Endothelial cell (in vitro differentiated cells): ENCODE measurements around the gene IPP. TPM values are rescaled to one million over a fixed set of nuclear protein-coding genes. Genes with fewer than 3 reads are reported as not detected.

Experiments
- DNase-seq: peaks from one replicate; pipeline ENCODE4 v3.0.0; 2021; ENCODE audit warnings: low spot score
- H3K27ac Mint-ChIP-seq: one replicate; pipeline ENCODE4 v1.8.0; 2021; ENCODE audit warnings: mixed read lengths, inconsistent platforms; ENCODE audit not compliant: unreplicated experiment
- H3K27me3 Mint-ChIP-seq: one replicate; pipeline ENCODE4 v1.8.0; 2021; ENCODE audit warnings: mild to moderate bottlenecking, moderate library complexity, mixed read lengths, inconsistent platforms; ENCODE audit not compliant: unreplicated experiment
- H3K36me3 Mint-ChIP-seq: one replicate; pipeline ENCODE4 v1.8.0; 2021; ENCODE audit warnings: mild to moderate bottlenecking, low read depth, mixed read lengths, inconsistent platforms; ENCODE audit not compliant: unreplicated experiment
- H3K4me1 Mint-ChIP-seq: one replicate; pipeline ENCODE4 v1.8.0; 2021; ENCODE audit warnings: mild to moderate bottlenecking, mixed read lengths, inconsistent platforms; ENCODE audit not compliant: unreplicated experiment
- H3K4me3 Mint-ChIP-seq: one replicate; pipeline ENCODE4 v1.8.0; 2021; ENCODE audit warnings: mild to moderate bottlenecking, mixed read lengths, inconsistent platforms; ENCODE audit not compliant: unreplicated experiment
- H3K9me3 Mint-ChIP-seq: one replicate; pipeline ENCODE4 v1.8.0; 2021; ENCODE audit warnings: mixed read lengths, inconsistent platforms; ENCODE audit not compliant: unreplicated experiment
- CTCF ChIP-seq: fragments of 200-600 bp; sonication (generic); IDR thresholded peaks from one replicate; pipeline ENCODE4 v1.5.0; 2021; ENCODE audit warnings: antibody characterized with exemption; ENCODE audit not compliant: unreplicated experiment
- long read RNA-seq: library from polyadenylated mRNA; unstranded; transcript quantifications from one replicate; pipeline ENCODE4 v2.0.0, GENCODE V29; 2020; ENCODE audit not compliant: unreplicated experiment
- total RNA-seq: library from RNA; stranded (reverse); fragmentation: NEBNext Ultra II Directional; extraction: Animal tissue kit (Norgen Biotek cat#: 25700); gene quantifications from one replicate; pipeline ENCODE4 v1.2.1, GENCODE V29; 2021; ENCODE audit not compliant: unreplicated experiment

The IPP gene
- total RNA-seq = 9.3 TPM
- long read RNA-seq, partial matches to known transcripts = 2 of 8 reads
- long read RNA-seq, other reads (novel, unspliced or antisense) = 3 of 8 reads

GRCh38 chr1:45750298-45751038 lies at the start of gene IPP:
IPP (minus strand) TSS chr1:45750653; CDS start chr1:45746411, 4,242 bp downstream.
- Mint-ChIP-seq H3K4me3 (peak within 1 kb of the TSS; percentile 95), H3K36me3 (peaks cover 17% of the 10 kb centered on the region), H3K27ac (peak within 1 kb of the TSS; percentile 100), H3K9me3 (peaks cover 7% of the 10 kb centered on the region), H3K4me1 (peaks cover 11% of the 10 kb centered on the region), H3K27me3 (peaks cover 8% of the 10 kb centered on the region)
- DNase-seq = peak; percentile 97
- TF ChIP-seq CTCF = no peak

- Mint-ChIP-seq H3K4me3 (no peak overlapping the region), H3K27ac (no peak overlapping the region), H3K9me3 (no peaks in the 10 kb centered on the region), H3K36me3 (no peaks in the 10 kb centered on the region), H3K27me3 (peaks cover 2% of the 10 kb centered on the region), H3K4me1 (no peaks in the 10 kb centered on the region)
- DNase-seq = no peak
- no peak for TF ChIP-seq CTCF
Observed at GRCh38 chr1:45796946-45797345, 46.5 kb upstream of the IPP start.

- H3K27ac Mint-ChIP-seq = no peak overlapping the region
- no peak for DNase-seq
Observed at GRCh38 chr1:45796381-45796780, 45.9 kb upstream of the IPP start.

GRCh38 chr1:45793942-45794604 lies 43.6 kb upstream of the IPP start:
- H3K4me1 Mint-ChIP-seq = no peaks in the 10 kb centered on the region
- no peaks in the 10 kb centered on the region for H3K9me3 Mint-ChIP-seq
- H3K27me3 Mint-ChIP-seq = peaks cover 2% of the 10 kb centered on the region
- H3K4me3 Mint-ChIP-seq = no peak overlapping the region
- DNase-seq = no peak
- no peaks in the 10 kb centered on the region for H3K36me3 Mint-ChIP-seq
- TF ChIP-seq CTCF = no peak
- H3K27ac Mint-ChIP-seq = no peak overlapping the region

More at GRCh38 chr1:45796381-45796780, 45.9 kb upstream of the IPP start:
- no peak for TF ChIP-seq CTCF
- Mint-ChIP-seq H3K9me3 (no peaks in the 10 kb centered on the region), H3K4me3 (no peak overlapping the region), H3K36me3 (no peaks in the 10 kb centered on the region), H3K27me3 (peaks cover 2% of the 10 kb centered on the region), H3K4me1 (no peaks in the 10 kb centered on the region)

GRCh38 chr1:45792744-45793143 lies 42.3 kb upstream of the IPP start:
- no peak for DNase-seq
- no peak overlapping the region for H3K4me3 Mint-ChIP-seq
- H3K36me3 Mint-ChIP-seq = no peaks in the 10 kb centered on the region
- TF ChIP-seq CTCF = no peak
- no peak overlapping the region for H3K27ac Mint-ChIP-seq
- no peaks in the 10 kb centered on the region for H3K4me1 Mint-ChIP-seq
- H3K27me3 Mint-ChIP-seq = peaks cover 4% of the 10 kb centered on the region
- H3K9me3 Mint-ChIP-seq = no peaks in the 10 kb centered on the region
